Glutamatergic neuron (in vitro differentiated cells): ENCODE results near the gene HLA-B. TPM values are rescaled to one million over a fixed set of nuclear protein-coding genes. Genes with fewer than 3 reads are reported as not detected.

Source experiments
- DNase-seq: peaks from one replicate; pipeline ENCODE4 v3.0.0; 2022
- H3K27ac Mint-ChIP-seq: one replicate; pipeline ENCODE4 v1.8.0; 2020; ENCODE audit warnings: mild to moderate bottlenecking, mixed read lengths, inconsistent platforms; ENCODE audit not compliant: unreplicated experiment
- H3K27me3 Mint-ChIP-seq: one replicate; pipeline ENCODE4 v1.8.0; 2020; ENCODE audit warnings: mild to moderate bottlenecking, moderate library complexity, mixed read lengths, inconsistent platforms; ENCODE audit not compliant: unreplicated experiment
- H3K36me3 Mint-ChIP-seq: one replicate; pipeline ENCODE4 v1.8.0; 2020; ENCODE audit warnings: mild to moderate bottlenecking, mixed read lengths, inconsistent platforms; ENCODE audit not compliant: unreplicated experiment
- H3K4me1 Mint-ChIP-seq: one replicate; pipeline ENCODE4 v1.8.0; 2020; ENCODE audit warnings: mild to moderate bottlenecking, low read depth, mixed read lengths, inconsistent platforms; ENCODE audit not compliant: unreplicated experiment
- H3K4me3 Mint-ChIP-seq: one replicate; pipeline ENCODE4 v1.8.0; 2020; ENCODE audit warnings: mild to moderate bottlenecking, mixed read lengths, inconsistent platforms; ENCODE audit not compliant: unreplicated experiment
- H3K9me3 Mint-ChIP-seq: one replicate; pipeline ENCODE4 v1.8.0; 2020; ENCODE audit warnings: mild to moderate bottlenecking, moderate library complexity, mixed read lengths, inconsistent platforms; ENCODE audit not compliant: unreplicated experiment
- CTCF ChIP-seq: fragments of 200-600 bp; sonication (generic); IDR thresholded peaks from one replicate; pipeline ENCODE4 v1.5.0; 2021; ENCODE audit not compliant: partially characterized antibody, unreplicated experiment
- total RNA-seq: library from RNA; stranded (reverse); fragmentation: NEBNext Ultra II Directional; extraction: Animal tissue kit (Norgen Biotek cat#: 25700); gene quantifications from one replicate; pipeline ENCODE4 v1.2.1, GENCODE V29; 2021; ENCODE audit not compliant: unreplicated experiment

Gene HLA-B
- total RNA-seq, 1 donor from 2014 or later = 11.4 TPM

DNA sequence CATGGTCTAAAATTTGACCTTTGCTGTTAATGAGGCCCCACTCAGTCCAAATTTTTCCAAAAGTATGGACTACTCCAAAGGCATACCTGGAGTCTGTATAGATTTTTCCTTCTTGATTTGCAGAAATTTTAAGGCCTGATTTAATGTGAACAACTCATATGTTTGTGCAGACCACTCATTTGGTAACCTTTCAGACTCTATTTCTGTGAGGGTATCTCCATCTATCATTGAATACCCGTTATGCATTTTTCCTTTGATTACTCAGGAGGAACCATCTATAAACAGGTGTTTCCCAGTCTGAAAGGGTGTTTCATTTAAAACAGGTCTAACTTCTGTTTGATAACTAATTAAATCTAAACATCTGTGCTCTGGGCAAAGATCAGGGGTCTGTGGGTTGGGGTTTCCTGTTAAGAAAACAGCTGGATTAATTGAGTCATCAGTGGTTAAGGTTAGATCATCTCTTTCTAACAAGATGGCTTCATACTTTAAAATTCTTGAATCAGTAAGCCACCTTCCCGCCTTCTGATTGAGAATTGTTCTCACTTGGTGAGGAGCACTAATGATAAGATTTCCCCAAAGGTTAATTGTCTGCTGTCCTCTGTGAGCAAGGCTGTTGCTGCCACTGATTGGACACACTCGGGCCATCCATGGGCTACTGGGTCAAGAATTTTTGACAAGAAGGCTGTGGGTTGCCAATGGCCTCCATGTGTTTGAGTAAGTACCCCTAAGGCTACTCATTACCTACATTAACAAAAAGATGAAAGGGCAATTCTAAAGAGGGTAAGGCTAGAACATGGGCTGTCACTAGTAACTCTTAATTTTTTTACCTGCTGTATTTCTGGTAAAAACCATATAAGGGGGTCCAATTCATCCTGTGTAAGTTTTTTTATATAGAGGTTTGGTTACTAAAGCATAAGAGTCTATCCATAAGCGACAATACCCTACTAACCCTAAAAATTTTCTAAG lies 24.1 kb downstream of the HLA-B start:
- DNase-seq = no peak
- H3K36me3 Mint-ChIP-seq = peaks cover 33% of the 10 kb centered on the region
- no peaks in the 10 kb centered on the region for H3K27me3 Mint-ChIP-seq
- TF ChIP-seq CTCF = no peak
- no peak overlapping the region for H3K27ac Mint-ChIP-seq
- H3K4me3 Mint-ChIP-seq = no peak overlapping the region
- H3K4me1 Mint-ChIP-seq = no peaks in the 10 kb centered on the region
- H3K9me3 Mint-ChIP-seq = peaks cover 11% of the 10 kb centered on the region

DNA sequence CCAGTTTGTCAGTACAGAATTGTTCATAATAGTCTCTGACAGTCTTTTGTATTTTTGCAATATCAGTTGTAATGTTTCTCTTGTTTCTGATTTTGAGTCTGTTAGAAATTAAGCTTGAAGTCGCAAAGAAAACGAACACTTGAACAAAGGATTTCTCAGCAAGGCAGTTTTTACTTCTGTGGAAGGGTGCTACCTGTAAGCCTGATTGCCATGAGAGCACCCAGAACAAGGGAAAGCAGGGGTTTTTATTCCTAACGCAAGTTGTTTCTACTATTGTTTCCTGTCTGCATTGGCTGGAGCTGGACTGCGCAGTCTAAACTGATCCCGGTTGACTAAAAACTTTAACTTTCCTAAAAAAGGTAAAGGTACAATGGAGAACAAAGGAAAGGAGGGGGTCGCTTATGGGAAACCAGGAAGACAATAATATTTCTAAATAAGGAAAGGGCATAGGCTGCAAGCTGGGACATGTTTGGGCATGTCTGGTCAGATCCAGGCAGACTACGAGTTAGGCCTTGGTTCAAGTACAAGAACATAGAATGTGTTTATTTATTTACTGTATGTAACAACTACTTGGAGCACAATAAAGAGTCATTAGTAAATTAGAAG lies 28.5 kb downstream of the HLA-B start:
- Mint-ChIP-seq H3K27ac (no peak overlapping the region), H3K4me3 (no peak overlapping the region), H3K4me1 (no peaks in the 10 kb centered on the region)

DNA sequence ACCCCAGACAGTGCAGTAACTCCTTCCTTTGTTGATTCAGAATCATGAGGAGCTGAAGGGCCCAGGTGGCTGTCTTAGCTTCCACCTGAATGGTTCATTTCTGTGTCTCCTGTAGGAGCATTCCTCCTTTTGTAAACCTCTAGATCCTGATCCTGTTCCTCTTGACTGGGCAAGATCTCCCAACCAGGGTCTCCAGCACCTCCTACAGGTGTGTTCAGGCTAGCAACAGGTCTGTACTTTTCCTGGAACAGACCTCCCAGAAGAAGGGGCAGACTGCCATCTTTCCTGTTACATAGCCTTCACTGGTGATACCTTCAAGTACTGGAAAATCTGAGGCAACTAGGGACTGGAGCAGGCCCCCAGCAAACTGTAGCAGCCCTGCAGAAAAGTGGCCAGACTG lies 35.2 kb downstream of the HLA-B start:
- TF ChIP-seq CTCF = no peak
- H3K4me3 Mint-ChIP-seq = no peak overlapping the region
- DNase-seq = no peak
- peaks cover 2% of the 10 kb centered on the region for H3K9me3 Mint-ChIP-seq
- H3K27ac Mint-ChIP-seq = no peak overlapping the region
- H3K36me3 Mint-ChIP-seq = no peaks in the 10 kb centered on the region
- H3K27me3 Mint-ChIP-seq = no peaks in the 10 kb centered on the region
- no peaks in the 10 kb centered on the region for H3K4me1 Mint-ChIP-seq

More for the DNA sequence above, 28.5 kb downstream of the HLA-B start:
- Mint-ChIP-seq H3K27me3 (no peaks in the 10 kb centered on the region), H3K36me3 (peaks cover 14% of the 10 kb centered on the region), H3K9me3 (peaks cover 11% of the 10 kb centered on the region)
- no peak for DNase-seq
- TF ChIP-seq CTCF = no peak

DNA sequence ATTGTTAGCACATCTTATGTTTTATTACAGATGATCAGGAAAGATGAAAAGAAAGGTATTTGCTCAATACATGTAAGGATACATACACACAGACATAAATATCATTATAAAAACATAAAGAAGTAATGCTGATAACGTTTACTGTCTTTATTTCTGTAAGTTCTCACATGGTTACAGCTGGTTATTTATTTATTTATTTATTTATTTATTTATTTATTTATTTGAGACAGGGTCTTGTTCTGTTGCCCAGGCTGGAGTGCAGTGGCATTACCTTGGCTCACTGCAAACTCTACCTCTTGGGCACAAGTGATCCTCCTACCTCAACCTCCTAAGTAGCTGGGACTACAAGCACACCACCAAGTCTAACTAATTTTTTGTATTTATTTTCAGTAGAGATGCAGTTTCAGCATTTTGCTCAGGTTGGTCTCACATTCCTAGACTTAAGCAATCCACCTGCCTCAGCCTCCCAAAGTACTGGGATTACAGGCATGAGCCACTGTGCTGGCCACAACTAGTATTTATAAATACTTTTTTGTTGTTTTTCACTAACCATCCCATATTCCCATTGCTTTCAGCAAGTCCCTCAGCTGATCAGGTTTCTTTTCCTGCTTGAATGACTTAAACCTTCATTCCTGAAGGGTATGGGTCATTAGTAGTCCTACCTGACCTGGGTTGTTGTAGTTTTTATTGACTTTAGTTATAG lies 35.8 kb downstream of the HLA-B start:
- Mint-ChIP-seq H3K4me1 (no peaks in the 10 kb centered on the region), H3K9me3 (peaks cover 2% of the 10 kb centered on the region), H3K27ac (no peak overlapping the region), H3K27me3 (no peaks in the 10 kb centered on the region), H3K4me3 (no peak overlapping the region), H3K36me3 (no peaks in the 10 kb centered on the region)
- no peak for DNase-seq
- no peak for TF ChIP-seq CTCF
